Activated T-helper 17 cell treated with anti-CD3 and anti-CD28 coated beads, Interleukin-2, amount 50 U/mL, for 72 hours (primary cell): ENCODE measurements around the gene HASPIN. TPM values are rescaled to one million over a fixed set of nuclear protein-coding genes. Genes with fewer than 3 reads are reported as not detected.
"Not testable (repeated sequence)": the region's sequence is repeated elsewhere in the genome, so short reads cannot be mapped to it uniquely, and the experiment has no call there.

Experiments used
- ATAC-seq: fragments of 150-1000 bp; cut with Tn5 transposase; replicated peaks from 2 replicates; pipeline ENCODE4 v1.10.0; 2021; ENCODE audit warnings: mild to moderate bottlenecking, moderate library complexity
- H3K27ac Mint-ChIP-seq: one replicate; pipeline ENCODE4 v1.8.0; 2022; ENCODE audit warnings: mixed read lengths
- H3K27me3 Mint-ChIP-seq: one replicate; pipeline ENCODE4 v1.8.0; 2022; ENCODE audit warnings: mixed read lengths
- H3K36me3 Mint-ChIP-seq: one replicate; pipeline ENCODE4 v1.8.0; 2022; ENCODE audit warnings: low read depth, mild to moderate bottlenecking, mixed read lengths
- H3K4me1 Mint-ChIP-seq: one replicate; pipeline ENCODE4 v1.8.0; 2022; ENCODE audit warnings: mixed read lengths
- H3K4me3 Mint-ChIP-seq: one replicate; pipeline ENCODE4 v1.8.0; 2022; ENCODE audit warnings: mild to moderate bottlenecking, mixed read lengths
- H3K9me3 Mint-ChIP-seq: one replicate; pipeline ENCODE4 v1.8.0; 2022; ENCODE audit warnings: mixed read lengths
- total RNA-seq, 2 donors: library from RNA; stranded (reverse); gene quantifications; one replicate each; pipeline ENCODE4 v1.2.3, GENCODE V29; 2022

HASPIN gene
- total RNA-seq, 2 donors from 2014 or later: 12.4 to 21.5 TPM

GRCh38 chr17:3690094-3690715 lies 33.5 kb upstream of the HASPIN start:
- H3K36me3 Mint-ChIP-seq: peaks cover 24% of the 10 kb centered on the region
- no peak overlapping the region for H3K27ac Mint-ChIP-seq
- no peaks in the 10 kb centered on the region for H3K27me3 Mint-ChIP-seq
- no peak for ATAC-seq
- no peak overlapping the region for H3K4me3 Mint-ChIP-seq
- no peaks in the 10 kb centered on the region for H3K9me3 Mint-ChIP-seq
- peaks cover 5% of the 10 kb centered on the region for H3K4me1 Mint-ChIP-seq

GRCh38 chr17:3691617-3692067 lies 32.1 kb upstream of the HASPIN start:
- peaks cover 24% of the 10 kb centered on the region for H3K36me3 Mint-ChIP-seq
- no peak overlapping the region for H3K27ac Mint-ChIP-seq
- no peak overlapping the region for H3K4me3 Mint-ChIP-seq
- ATAC-seq: no peak
- no peaks in the 10 kb centered on the region for H3K9me3 Mint-ChIP-seq
- H3K27me3 Mint-ChIP-seq: no peaks in the 10 kb centered on the region
- H3K4me1 Mint-ChIP-seq: peaks cover 5% of the 10 kb centered on the region

DNA sequence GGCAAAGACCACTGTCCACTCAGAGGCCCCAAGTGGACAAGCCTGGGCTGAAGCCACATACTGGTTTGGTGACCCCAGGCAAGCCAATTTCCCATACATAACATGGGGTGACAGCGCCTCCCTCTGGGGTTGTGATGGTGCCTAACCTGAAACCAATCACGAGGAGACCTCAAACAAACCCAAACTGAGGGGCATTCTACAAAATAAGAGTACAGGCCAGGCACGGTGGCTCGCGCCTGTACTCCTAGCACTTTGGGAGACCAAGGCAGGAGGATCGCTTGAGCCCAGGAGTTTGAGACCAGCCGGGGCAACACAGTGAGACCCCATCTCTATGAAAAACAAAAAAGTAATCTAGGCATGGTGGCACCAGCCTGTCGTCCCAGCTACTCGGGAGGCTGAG lies 31.4 kb upstream of the HASPIN start:
- Mint-ChIP-seq H3K4me1 (peaks cover 5% of the 10 kb centered on the region), H3K4me3 (no peak overlapping the region), H3K27me3 (no peaks in the 10 kb centered on the region), H3K27ac (no peak overlapping the region), H3K36me3 (peaks cover 24% of the 10 kb centered on the region), H3K9me3 (no peaks in the 10 kb centered on the region)
- ATAC-seq: no peak

GRCh38 chr17:3693141-3693540 lies 30.6 kb upstream of the HASPIN start:
- Mint-ChIP-seq H3K9me3 (no peaks in the 10 kb centered on the region), H3K27ac (no peak overlapping the region), H3K36me3 (peaks cover 24% of the 10 kb centered on the region), H3K27me3 (no peaks in the 10 kb centered on the region), H3K4me1 (peaks cover 5% of the 10 kb centered on the region), H3K4me3 (no peak overlapping the region)
- ATAC-seq: no peak

GRCh38 chr17:3693829-3694231 lies 29.9 kb upstream of the HASPIN start:
- Mint-ChIP-seq H3K27me3 (no peaks in the 10 kb centered on the region), H3K4me3 (peak overlapping the region; percentile 79), H3K27ac (peak overlapping the region; percentile 77), H3K4me1 (peaks cover 5% of the 10 kb centered on the region), H3K36me3 (peaks cover 24% of the 10 kb centered on the region), H3K9me3 (no peaks in the 10 kb centered on the region)
- peak; percentile 92 for ATAC-seq

DNA sequence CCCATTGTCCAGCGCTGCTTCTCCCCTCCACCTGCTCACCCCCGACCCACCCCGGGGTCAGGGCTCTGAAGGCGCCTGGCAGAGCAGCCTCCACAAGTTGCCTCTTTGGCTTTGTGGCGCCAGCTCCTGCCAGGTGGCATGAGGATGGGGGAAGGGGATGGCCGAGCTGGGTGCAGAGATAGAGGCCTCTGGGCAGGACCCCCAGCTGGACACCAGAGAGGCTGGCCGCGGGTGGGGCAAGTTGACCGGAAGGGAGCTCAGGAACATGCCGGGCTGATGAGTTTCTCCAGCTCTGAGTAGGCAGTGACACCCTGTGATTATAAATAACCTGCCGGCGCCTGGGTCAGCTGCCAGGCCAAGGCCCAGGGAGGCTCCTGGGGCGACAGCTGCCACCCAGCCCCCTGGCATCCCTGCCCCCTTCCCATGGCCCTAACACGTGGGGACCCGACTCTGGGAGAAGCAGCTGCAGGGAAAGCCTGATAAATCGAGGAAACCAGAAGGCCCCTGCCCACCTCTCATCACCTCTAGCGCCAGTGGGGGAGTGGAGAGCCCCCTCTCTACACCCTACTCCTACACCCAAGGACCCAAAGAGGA lies 28.5 kb upstream of the HASPIN start:
- Mint-ChIP-seq H3K4me3 (peak overlapping the region; percentile 79), H3K36me3 (peaks cover 16% of the 10 kb centered on the region), H3K4me1 (peaks cover 5% of the 10 kb centered on the region), H3K27ac (no peak overlapping the region), H3K9me3 (no peaks in the 10 kb centered on the region), H3K27me3 (no peaks in the 10 kb centered on the region)
- no peak for ATAC-seq

DNA sequence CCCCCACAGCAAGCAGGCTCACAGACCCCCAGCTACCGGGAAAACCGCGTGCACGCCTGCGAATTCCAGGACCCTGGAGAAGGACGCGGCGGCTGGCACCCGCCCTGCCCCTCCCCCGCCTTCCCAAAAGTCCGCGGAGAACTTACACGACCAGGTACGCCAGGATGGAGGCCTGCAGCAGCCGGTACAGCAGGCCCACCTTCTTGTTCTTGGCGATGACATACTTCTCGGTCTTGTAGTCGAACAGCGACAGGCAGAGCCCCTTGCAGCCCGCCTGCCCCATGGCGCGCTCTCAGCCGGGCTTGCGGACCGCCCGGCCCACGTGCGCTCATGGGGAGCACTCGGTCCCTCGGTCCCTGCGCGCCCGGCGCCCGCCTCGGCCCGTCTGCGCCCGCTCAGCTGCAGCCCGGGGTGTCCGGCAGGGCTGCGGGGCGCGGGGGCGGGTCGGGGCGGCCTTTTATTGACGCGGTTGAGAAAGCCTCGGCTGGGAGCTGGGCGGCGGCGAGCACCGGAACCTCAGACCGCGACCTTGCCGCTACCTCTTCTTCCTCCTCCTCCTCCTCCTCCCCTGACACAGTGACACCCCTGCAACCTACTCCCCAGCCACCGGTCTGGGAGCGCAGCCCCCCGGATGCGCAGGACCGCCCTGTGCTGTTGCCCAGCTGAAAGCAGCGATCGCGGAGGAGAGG lies 27.8 kb upstream of the HASPIN start, which contains the start of gene P2RX5:
Gene P2RX5, minus strand, starts transcription at position 433 of the 689 bp plus-strand sequence. Its CDS starts 150 bp downstream, at position 283.
- H3K4me3 Mint-ChIP-seq: peak within 1 kb of the TSS; percentile 79
- peaks cover 5% of the 10 kb centered on the region for H3K4me1 Mint-ChIP-seq
- no peaks in the 10 kb centered on the region for H3K27me3 Mint-ChIP-seq
- peaks cover 10% of the 10 kb centered on the region for H3K36me3 Mint-ChIP-seq
- H3K9me3 Mint-ChIP-seq: no peaks in the 10 kb centered on the region
- peak; percentile 46 for ATAC-seq
- no peak within 1 kb of the TSS for H3K27ac Mint-ChIP-seq

- H3K27me3 Mint-ChIP-seq: no peaks in the 10 kb centered on the region
- no peak for ATAC-seq
- H3K36me3 Mint-ChIP-seq: peaks cover 5% of the 10 kb centered on the region
- no peaks in the 10 kb centered on the region for H3K9me3 Mint-ChIP-seq
- H3K4me1 Mint-ChIP-seq: peaks cover 5% of the 10 kb centered on the region
- H3K4me3 Mint-ChIP-seq: no peak overlapping the region
- H3K27ac Mint-ChIP-seq: no peak overlapping the region
Measured at GRCh38 chr17:3697103-3697476, 26.6 kb upstream of the HASPIN start.

GRCh38 chr17:3698139-3698538 lies 25.6 kb upstream of the HASPIN start:
- H3K9me3 Mint-ChIP-seq: peaks cover 4% of the 10 kb centered on the region
- no peak for ATAC-seq
- no peak overlapping the region for H3K27ac Mint-ChIP-seq
- H3K4me1 Mint-ChIP-seq: peaks cover 5% of the 10 kb centered on the region
- H3K4me3 Mint-ChIP-seq: no peak overlapping the region
- H3K36me3 Mint-ChIP-seq: peaks cover 5% of the 10 kb centered on the region
- H3K27me3 Mint-ChIP-seq: no peaks in the 10 kb centered on the region

GRCh38 chr17:3699951-3700350 lies 23.8 kb upstream of the HASPIN start:
- H3K4me1 Mint-ChIP-seq: no peaks in the 10 kb centered on the region
- no peaks in the 10 kb centered on the region for H3K27me3 Mint-ChIP-seq
- peaks cover 4% of the 10 kb centered on the region for H3K9me3 Mint-ChIP-seq
- ATAC-seq: no peak
- H3K36me3 Mint-ChIP-seq: no peaks in the 10 kb centered on the region
- no peak overlapping the region for H3K27ac Mint-ChIP-seq
- no peak overlapping the region for H3K4me3 Mint-ChIP-seq

GRCh38 chr17:3702041-3702539 lies 21.6 kb upstream of the HASPIN start:
- H3K27me3 Mint-ChIP-seq, H3K36me3 Mint-ChIP-seq, H3K9me3 Mint-ChIP-seq, ATAC-seq, H3K4me1 Mint-ChIP-seq, H3K4me3 Mint-ChIP-seq, H3K27ac Mint-ChIP-seq: not testable (repeated sequence)

DNA sequence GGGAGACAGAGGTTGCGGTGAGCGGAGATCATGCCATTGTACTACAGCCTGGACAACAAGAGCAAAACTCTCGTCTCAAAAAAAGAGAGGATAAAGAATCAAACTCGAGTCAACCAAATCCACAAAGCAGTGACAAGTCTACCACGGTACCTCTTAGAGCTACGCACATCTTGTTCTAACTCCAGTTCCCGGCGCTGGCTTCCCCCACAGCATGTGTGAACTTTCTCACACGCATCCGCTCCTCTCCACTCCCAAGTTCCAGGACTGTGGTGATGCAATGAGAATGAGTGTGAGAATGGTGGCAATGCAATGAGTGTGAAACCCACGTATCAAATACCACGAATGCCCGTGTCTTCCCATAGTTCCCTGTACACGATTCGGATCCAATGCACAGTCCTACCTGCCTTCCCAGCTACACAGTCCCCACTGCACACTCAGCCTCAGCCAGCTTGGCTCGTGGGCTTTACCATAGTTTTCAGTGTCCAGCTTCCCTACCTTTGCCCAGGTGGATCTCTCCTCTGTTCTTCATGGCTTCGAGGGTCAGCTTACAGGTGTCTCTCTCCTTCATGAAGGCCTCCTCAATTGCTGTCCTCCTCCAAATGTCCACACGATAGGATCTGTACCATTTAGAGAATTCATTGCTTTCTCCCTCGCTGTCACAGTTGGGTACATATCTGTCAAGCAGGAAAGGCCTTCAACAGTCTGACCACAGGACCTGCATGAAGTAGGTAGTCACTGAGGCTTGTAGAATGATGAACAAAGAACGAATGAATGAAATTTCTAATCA lies 18.6 kb upstream of the HASPIN start:
- no peaks in the 10 kb centered on the region for H3K27me3 Mint-ChIP-seq
- no peak overlapping the region for H3K4me3 Mint-ChIP-seq
- peaks cover 4% of the 10 kb centered on the region for H3K9me3 Mint-ChIP-seq
- no peaks in the 10 kb centered on the region for H3K36me3 Mint-ChIP-seq
- no peak for ATAC-seq
- H3K4me1 Mint-ChIP-seq: peaks cover 13% of the 10 kb centered on the region
- H3K27ac Mint-ChIP-seq: no peak overlapping the region

- not testable (repeated sequence) for ATAC-seq, H3K27ac Mint-ChIP-seq, H3K9me3 Mint-ChIP-seq, H3K36me3 Mint-ChIP-seq, H3K4me3 Mint-ChIP-seq, H3K27me3 Mint-ChIP-seq
- peaks cover 14% of the 10 kb centered on the region for H3K4me1 Mint-ChIP-seq
Measured at GRCh38 chr17:3705718-3705984, 18.1 kb upstream of the HASPIN start.

DNA sequence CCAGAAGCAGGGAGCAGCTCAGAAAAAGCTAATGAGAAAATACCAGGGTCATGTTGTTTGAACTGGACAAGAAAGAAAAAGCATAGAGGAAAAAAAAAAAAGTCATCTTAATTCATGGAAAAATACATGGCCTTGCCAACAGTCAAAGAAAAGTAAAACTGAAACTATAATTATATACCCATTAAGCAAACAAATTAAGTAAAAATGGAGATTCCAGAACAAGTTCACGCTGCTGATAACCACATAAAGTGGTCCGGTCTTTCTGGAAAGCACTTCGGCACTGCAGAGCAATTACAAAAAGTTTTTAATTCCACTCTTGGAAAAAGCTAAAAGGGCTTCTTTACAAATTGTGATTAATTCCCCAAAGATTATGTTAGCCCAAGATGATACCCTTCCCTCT lies 15.3 kb upstream of the HASPIN start:
- peaks cover 32% of the 10 kb centered on the region for H3K4me1 Mint-ChIP-seq
- ATAC-seq: no peak

More for the DNA sequence above, 15.3 kb upstream of the HASPIN start:
- Mint-ChIP-seq H3K27me3 (no peaks in the 10 kb centered on the region), H3K9me3 (no peaks in the 10 kb centered on the region), H3K27ac (no peak overlapping the region), H3K4me3 (peak overlapping the region; percentile 20), H3K36me3 (peaks cover 18% of the 10 kb centered on the region)
